Ectodermal cell (in vitro differentiated cells): ENCODE data around the gene HIGD2A. TPM values are rescaled to one million over a fixed set of nuclear protein-coding genes. Genes with fewer than 3 reads are reported as not detected.
A peak's percentile ranks its signal among the peaks of the same experiment; 100 is the strongest.

Source experiments
- H3K27ac ChIP-seq: 2 replicates; pipeline ENCODE4 v1.7.0; 2013; ENCODE audit warnings: mild to moderate bottlenecking, low read depth, low read length; ENCODE audit not compliant: insufficient read depth, poor library complexity, severe bottlenecking
- H3K27me3 ChIP-seq: 2 replicates; pipeline ENCODE4 v1.7.0; 2013; ENCODE audit warnings: mild to moderate bottlenecking, low read length; ENCODE audit not compliant: insufficient read depth, control insufficient read depth, poor library complexity, severe bottlenecking
- H3K36me3 ChIP-seq: one replicate; pipeline ENCODE4 v1.7.0; 2013; ENCODE audit warnings: low read length; ENCODE audit not compliant: control insufficient read depth, insufficient read depth
- H3K4me1 ChIP-seq: one replicate; pipeline ENCODE4 v1.7.0; 2013; ENCODE audit warnings: low read length; ENCODE audit not compliant: control insufficient read depth, insufficient read depth
- H3K4me3 ChIP-seq: 2 replicates; pipeline ENCODE4 v1.7.0; 2013; ENCODE audit warnings: low read depth, low read length, control low read depth; ENCODE audit not compliant: insufficient read depth
- H3K9me3 ChIP-seq: 2 replicates; pipeline ENCODE4 v1.7.0; 2013; ENCODE audit warnings: mild to moderate bottlenecking, low read length, moderate library complexity; ENCODE audit not compliant: control insufficient read depth
- WGBS, 2 experiments: methylation state at CpG; one replicate each; pipeline ENCODE4 v1.1.7; 2013; ENCODE audit warnings: missing lambda C conversion rate in 2 of 2; 5-methylcytosine and 5-hydroxymethylcytosine counted together
- polyA plus RNA-seq, 4 experiments: library from polyadenylated mRNA; stranded (reverse); fragments of 50-300 nt; gene quantifications; one replicate each; pipeline ENCODE4 v1.2.3, GENCODE V29; 2013

HIGD2A gene, protein sequence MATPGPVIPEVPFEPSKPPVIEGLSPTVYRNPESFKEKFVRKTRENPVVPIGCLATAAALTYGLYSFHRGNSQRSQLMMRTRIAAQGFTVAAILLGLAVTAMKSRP
- polyA plus RNA-seq (2013, experiment 1 of 4): 114 TPM
- polyA plus RNA-seq (2013, experiment 2 of 4): 123 TPM
- 136 TPM for polyA plus RNA-seq (2013, experiment 3 of 4)
- polyA plus RNA-seq (2013, experiment 4 of 4): 144 TPM

DNA sequence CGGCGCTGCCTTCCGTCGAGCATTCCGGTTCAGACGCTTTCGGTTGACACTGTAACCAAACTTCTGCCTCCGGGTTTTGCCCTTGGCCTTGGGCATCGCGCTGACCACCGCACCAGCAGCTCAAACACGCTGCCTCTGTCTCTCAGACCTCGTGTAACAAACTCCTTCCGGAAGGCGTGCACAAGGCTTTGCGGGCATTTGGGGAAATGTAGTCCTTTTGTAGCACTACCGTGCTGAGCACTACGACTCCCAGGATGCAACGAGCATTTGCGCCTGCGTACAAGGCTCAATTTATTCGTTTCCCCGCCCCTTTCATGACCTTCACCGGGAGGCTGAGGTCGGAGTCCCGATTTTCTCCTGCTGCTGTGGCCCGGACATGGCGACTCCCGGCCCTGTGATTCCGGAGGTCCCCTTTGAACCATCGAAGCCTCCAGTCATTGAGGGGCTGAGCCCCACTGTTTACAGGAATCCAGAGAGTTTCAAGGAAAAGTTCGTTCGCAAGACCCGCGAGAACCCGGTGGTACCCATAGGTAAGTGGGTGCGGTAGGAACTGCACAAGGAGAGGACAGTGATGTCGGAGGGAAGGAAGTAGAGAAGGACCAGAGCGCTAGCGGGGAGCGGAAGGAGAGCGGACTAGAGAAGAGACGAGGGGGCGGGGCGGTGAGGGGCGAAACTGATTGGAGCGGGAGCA lies at the start of gene HIGD2A, which contains the start of gene NOP16:
Gene HIGD2A (plus strand): TSS at position 308 of the 691 bp plus-strand sequence. CDS start 69 bp downstream, at position 377.
Gene NOP16 (minus strand): TSS at position 155 of the 691 bp plus-strand sequence. CDS start 59 bp downstream, at position 96.
- Histone ChIP-seq H3K4me1 (peaks cover 6% of the 10 kb centered on the region), H3K9me3 (no peaks in the 10 kb centered on the region)
- 0 to 1% methylated on average over 47 of the region's 47 CpGs for WGBS, 2 experiments

DNA sequence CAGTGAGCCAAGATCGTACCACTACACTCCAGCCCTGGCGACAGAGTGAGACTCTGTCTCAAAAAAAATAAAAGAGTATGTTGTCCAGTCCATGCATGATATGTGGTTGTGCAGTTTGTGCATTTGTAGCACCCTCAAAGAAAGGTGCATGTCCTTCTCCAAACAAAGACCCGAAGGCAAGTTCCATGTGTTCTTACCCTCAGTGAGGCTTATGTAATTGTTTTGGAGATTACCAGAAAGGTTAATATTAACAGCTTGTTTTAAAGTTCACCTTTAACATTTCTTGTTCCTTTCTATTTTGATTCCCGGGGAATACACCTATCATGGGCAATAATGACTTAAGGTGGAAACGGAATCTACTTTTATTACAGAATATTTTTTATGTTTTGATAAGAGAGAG lies 49.2 kb upstream of the HIGD2A start:
- Histone ChIP-seq H3K4me1 (no peaks in the 10 kb centered on the region), H3K27me3 (no peaks in the 10 kb centered on the region), H3K9me3 (no peaks in the 10 kb centered on the region), H3K27ac (no peak overlapping the region), H3K4me3 (no peak overlapping the region), H3K36me3 (peaks cover 7% of the 10 kb centered on the region)
- WGBS, 2 experiments: 94% methylated on average over 3 to 4 of the region's 5 CpGs

More for the DNA sequence above, at the start of gene HIGD2A, which contains the start of gene NOP16:
- H3K36me3 ChIP-seq: peaks cover 13% of the 10 kb centered on the region
- H3K27ac ChIP-seq: peak within 1 kb of the TSS; percentile 97
- no peaks in the 10 kb centered on the region for H3K27me3 ChIP-seq
- peak within 1 kb of the TSS; percentile 97 for H3K4me3 ChIP-seq

DNA sequence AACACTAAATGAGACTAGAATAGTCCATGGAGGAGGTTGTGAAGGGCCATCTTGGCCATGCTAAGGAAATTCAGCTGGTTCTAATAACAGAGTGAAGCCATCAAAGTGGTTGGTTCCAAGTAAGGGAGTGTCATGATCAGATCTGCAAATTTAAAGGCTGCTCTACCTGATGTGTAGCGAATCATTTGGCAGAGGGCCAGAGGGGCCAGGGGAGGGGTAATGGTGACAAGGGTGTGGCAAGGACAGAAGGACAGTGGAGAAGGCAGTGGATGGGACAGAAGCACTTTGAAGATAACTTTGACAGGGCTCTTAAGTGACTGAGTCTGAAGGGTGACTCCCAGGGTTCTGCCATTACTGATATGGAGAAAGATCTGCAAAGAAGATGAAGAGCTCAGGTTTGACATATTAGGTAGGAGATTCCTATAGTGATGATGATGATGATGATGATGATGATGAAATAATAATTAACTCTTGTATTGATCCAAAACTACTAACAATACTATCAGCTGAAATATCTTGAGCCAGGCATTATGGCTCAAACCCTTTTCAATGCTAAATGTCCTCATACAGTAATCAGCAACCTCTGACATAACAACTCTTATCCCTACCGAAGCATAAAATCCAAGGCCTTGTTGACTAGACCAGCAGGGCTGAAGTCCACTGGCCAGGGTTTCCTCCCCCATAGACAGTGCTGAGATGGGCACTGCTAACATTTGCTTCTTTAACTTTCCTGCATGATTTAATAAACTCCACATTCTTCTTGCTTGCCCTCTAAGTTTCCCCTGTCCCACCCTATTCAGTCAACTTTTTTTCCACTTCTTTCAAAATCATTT lies 47.0 kb upstream of the HIGD2A start:
- H3K4me1 ChIP-seq: no peaks in the 10 kb centered on the region
- no peaks in the 10 kb centered on the region for H3K9me3 ChIP-seq
- no peaks in the 10 kb centered on the region for H3K27me3 ChIP-seq
- peaks cover 16% of the 10 kb centered on the region for H3K36me3 ChIP-seq
- WGBS, 2 experiments: 92% methylated on average over 2 of the region's 2 CpGs
- H3K27ac ChIP-seq: no peak overlapping the region
- H3K4me3 ChIP-seq: no peak overlapping the region

DNA sequence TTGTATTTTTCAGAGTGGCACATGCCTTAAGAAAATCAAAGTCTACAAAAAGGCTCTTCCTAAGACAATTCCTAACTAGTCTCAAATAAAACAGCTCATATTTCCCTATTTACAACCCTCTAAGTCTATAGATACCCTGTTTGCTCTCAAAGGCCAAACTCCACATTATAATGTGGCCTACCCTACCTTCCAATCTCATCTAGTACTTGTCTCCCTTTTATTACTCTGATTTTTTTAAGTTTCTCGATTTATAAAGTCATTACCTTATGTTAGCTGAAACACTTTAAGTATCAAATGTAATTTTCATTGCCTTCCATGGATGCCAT lies 46.4 kb upstream of the HIGD2A start:
- WGBS, 2 experiments: 91% methylated on average over 1 of the region's 1 CpG
- Histone ChIP-seq H3K36me3 (peaks cover 19% of the 10 kb centered on the region), H3K4me3 (no peak overlapping the region), H3K9me3 (no peaks in the 10 kb centered on the region), H3K27ac (no peak overlapping the region), H3K4me1 (no peaks in the 10 kb centered on the region), H3K27me3 (no peaks in the 10 kb centered on the region)

DNA sequence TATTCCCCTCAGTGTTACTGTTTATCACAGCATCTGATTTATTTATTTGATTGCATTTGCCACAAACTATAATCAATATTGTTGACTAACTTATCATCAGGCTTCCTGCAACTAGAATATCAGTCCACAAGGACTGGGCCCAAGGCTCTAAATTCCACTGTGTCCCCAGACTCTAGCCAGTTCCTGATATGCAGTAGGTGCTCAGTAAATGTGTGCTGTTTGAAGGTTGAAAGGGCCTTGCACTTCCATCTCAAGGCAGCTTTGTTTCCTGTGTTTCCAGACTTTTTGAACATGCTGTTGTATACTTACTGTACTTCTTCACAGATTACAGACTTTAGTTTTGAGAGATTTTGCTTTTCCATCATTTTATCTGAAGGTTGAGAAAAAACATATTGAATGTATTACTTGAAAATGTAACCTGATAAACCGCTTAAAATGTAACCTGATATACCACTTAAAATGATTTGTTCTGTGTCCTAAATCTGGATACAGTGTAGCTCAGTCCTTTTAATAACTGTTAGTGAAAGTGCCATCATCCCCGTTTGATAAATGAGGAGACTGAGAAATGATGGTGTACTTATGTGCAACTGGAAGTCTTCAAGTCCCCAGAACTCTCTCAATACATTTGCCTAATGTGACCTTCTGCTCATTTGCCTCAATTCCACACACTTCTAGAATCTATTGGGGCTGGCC lies 45.6 kb upstream of the HIGD2A start:
- Histone ChIP-seq H3K4me3 (no peak overlapping the region), H3K36me3 (peaks cover 22% of the 10 kb centered on the region), H3K27me3 (no peaks in the 10 kb centered on the region), H3K9me3 (no peaks in the 10 kb centered on the region), H3K4me1 (no peaks in the 10 kb centered on the region), H3K27ac (no peak overlapping the region)
- WGBS, 2 experiments: 89 to 93% methylated on average over 1 to 2 of the region's 2 CpGs

DNA sequence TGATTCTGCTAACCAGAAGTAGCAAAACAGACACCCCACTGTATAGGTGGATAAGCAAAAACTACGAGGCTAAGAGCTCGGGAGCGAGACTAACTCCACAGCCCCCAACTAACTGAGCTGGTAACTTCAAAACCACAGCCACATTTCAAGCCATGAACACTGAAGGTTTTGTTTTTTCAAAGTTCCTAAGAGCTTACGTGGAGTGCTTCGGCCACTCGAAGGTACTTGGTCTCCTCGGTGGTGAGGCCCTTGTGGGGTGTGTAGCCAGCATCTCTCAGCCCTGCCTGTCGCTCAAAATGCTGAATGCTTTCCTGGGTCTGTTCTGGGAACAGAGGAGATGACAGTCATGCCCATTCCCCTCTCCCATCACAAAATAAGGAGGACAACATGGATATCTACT lies 38.1 kb upstream of the HIGD2A start:
- Histone ChIP-seq H3K4me3 (no peak overlapping the region), H3K9me3 (no peaks in the 10 kb centered on the region), H3K27me3 (no peaks in the 10 kb centered on the region), H3K36me3 (peaks cover 61% of the 10 kb centered on the region), H3K4me1 (no peaks in the 10 kb centered on the region), H3K27ac (no peak overlapping the region)
- 94 to 96% methylated on average over 8 of the region's 8 CpGs for WGBS, 2 experiments

DNA sequence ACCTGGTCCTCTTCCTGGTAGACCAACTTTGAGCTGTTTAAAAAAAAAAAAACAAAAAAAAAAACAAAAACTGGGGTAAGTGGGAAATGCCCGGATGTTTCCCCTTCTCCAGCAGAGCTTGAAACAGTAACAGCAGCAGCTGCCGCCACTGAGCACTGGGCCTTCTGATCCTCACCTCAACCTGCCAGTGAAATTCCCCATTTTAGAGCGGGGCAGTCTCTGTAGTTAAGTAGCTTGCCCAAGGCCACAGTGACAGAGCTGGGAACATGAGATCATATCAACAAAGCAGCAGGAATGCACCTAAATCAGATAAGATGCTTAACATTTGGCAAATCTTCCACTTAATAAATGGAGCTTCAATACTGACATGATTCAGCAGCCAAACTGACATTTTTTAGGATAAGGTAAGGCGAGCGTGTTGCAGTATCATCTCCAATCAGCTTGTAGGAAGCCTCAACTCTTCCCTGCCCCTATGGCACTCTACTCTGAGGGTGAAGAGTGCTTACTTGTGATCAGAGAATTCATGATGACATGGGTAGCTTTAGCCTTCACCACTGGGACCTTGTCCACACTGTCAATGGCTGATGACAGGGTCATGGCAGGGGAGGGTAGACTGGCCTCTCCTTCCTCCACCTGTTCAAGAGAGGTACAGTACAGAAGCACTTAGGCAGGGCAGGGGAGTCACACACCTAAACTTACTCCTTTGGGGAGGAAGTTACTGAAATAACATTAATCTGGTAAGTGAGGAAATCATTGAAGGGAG lies 36.3 kb upstream of the HIGD2A start:
- peaks cover 48% of the 10 kb centered on the region for H3K36me3 ChIP-seq
- H3K4me3 ChIP-seq: no peak overlapping the region
- H3K27me3 ChIP-seq: no peaks in the 10 kb centered on the region
- H3K27ac ChIP-seq: no peak overlapping the region
- no peaks in the 10 kb centered on the region for H3K9me3 ChIP-seq
- 93 to 97% methylated on average over 5 of the region's 5 CpGs for WGBS, 2 experiments
- no peaks in the 10 kb centered on the region for H3K4me1 ChIP-seq

DNA sequence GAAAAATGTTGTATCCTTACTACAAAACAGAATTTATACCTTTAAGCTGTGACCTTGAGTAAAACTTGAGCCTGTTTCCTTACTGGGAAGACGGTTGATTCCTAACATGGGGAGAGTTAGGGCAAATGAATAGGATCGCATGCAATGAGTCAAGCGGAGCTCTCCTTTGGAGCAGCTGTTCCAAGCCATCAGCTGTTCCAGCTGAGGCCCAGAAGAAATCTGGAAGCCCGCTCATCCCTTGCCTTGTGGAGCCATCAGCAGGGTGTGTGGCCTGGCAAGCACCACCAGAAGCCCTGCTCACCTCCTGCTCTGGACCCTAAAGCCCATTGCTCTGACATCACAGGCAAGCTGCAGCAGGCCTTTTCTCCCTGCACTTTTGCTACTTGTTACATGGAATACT lies 35.0 kb upstream of the HIGD2A start:
- no peaks in the 10 kb centered on the region for H3K9me3 ChIP-seq
- no peak overlapping the region for H3K27ac ChIP-seq
- H3K27me3 ChIP-seq: no peaks in the 10 kb centered on the region
- WGBS, 2 experiments: 93 to 95% methylated on average over 4 of the region's 4 CpGs
- H3K4me1 ChIP-seq: no peaks in the 10 kb centered on the region
- no peak overlapping the region for H3K4me3 ChIP-seq
- peaks cover 35% of the 10 kb centered on the region for H3K36me3 ChIP-seq

DNA sequence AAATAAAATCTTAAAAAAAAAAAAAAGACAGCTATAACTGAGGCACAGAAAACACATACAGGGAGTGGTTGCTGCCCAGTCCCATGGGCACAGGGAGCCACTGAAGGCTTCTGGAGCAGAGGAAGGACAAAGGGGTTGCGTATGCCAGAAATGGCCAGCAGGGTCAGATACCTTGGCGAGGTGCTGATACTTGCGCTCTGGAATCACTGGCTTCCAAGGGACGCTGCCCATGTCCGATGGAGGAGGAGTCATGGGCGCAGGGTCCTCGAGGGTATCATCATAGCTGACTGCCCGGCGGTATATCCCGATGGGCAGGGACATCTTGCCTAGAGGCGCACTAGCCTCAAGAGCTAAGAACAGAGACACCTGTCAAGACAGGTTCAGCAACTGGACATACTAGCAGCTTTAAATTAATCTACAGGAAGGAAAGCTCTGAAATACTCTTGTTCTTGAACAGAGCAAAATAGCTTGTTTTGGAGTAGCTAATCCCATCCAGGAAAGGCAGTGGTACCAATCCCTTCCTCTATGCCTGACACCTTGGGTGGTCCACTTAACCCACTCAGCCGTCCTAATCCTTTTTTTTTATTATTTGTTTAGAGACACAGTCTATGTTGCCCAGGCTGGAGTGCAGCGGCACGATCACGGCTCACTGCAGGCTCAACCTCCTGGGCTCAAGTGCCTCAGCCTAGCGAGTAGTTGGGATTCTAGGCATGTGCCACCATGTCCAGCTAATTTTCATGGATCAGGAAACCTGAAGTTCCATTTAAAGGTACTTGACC lies 33.0 kb upstream of the HIGD2A start:
- Histone ChIP-seq H3K27ac (no peak overlapping the region), H3K9me3 (no peaks in the 10 kb centered on the region), H3K36me3 (peaks cover 38% of the 10 kb centered on the region), H3K27me3 (no peaks in the 10 kb centered on the region), H3K4me3 (no peak overlapping the region), H3K4me1 (no peaks in the 10 kb centered on the region)
- WGBS, 2 experiments: 93 to 94% methylated on average over 16 of the region's 16 CpGs
